H54 (cell line): ENCODE data around the gene LGALS7B.
"Not testable (repeated sequence)": the region's sequence is repeated elsewhere in the genome, so short reads cannot be mapped to it uniquely, and the experiment has no call there.

ENCODE experiments used
- DNase-seq: peaks from one replicate; pipeline ENCODE4 v3.0.0; 2011; ENCODE audit warnings: low spot score, mixed read lengths; ENCODE audit not compliant: insufficient read length
- FAIRE-seq: peaks from 3 replicates; lab custom pipeline; 2011; peaks lifted over from hg19 to GRCh38; lab: Jason Lieb, UNC
- POLR2A ChIP-seq: IDR thresholded peaks from 2 replicates; pipeline ENCODE4 v1.6.1; 2011; ENCODE audit warnings: low read depth, mild to moderate bottlenecking, low read length

LGALS7B gene

GRCh38 chr19:38801359-38802095, 12.5 kb downstream of the LGALS7B start:
- FAIRE-seq (no peak), DNase-seq (no peak)
- no peak for TF ChIP-seq POLR2A

- DNase-seq (no peak), FAIRE-seq (no peak)
- no peak for TF ChIP-seq POLR2A
Measured at GRCh38 chr19:38803543-38803942, 14.5 kb downstream of the LGALS7B start.

GRCh38 chr19:38805180-38805579, 16.2 kb downstream of the LGALS7B start:
- FAIRE-seq (no peak), DNase-seq (no peak)
- TF ChIP-seq POLR2A: no peak

GRCh38 chr19:38806371-38806770, 17.4 kb downstream of the LGALS7B start:
- DNase-seq: no peak
- no peak for FAIRE-seq
- no peak for TF ChIP-seq POLR2A

GRCh38 chr19:38807374-38808098, 18.5 kb downstream of the LGALS7B start:
- DNase-seq, FAIRE-seq: not testable (repeated sequence)

GRCh38 chr19:38808741-38809140, 19.7 kb downstream of the LGALS7B start:
- no peak for TF ChIP-seq POLR2A
- FAIRE-seq: no peak
- no peak for DNase-seq

GRCh38 chr19:38809592-38810252, 20.7 kb downstream of the LGALS7B start:
- DNase-seq: no peak
- FAIRE-seq: no peak
- no peak for TF ChIP-seq POLR2A

GRCh38 chr19:38812009-38812840, 23.2 kb downstream of the LGALS7B start:
- no peak for TF ChIP-seq POLR2A
- DNase-seq (no peak), FAIRE-seq (no peak)

- DNase-seq: no peak
- no peak for TF ChIP-seq POLR2A
- FAIRE-seq: no peak
Measured at GRCh38 chr19:38812841-38813320, 23.9 kb downstream of the LGALS7B start, which contains the start of gene LGALS4. LGALS4 (minus strand) TSS chr19:38812945; CDS start chr19:38812886, 59 bp downstream.

- DNase-seq (no peak), FAIRE-seq (no peak)
- no peak for TF ChIP-seq POLR2A
Measured at GRCh38 chr19:38813323-38813722, 24.3 kb downstream of the LGALS7B start.

- DNase-seq, FAIRE-seq: not testable (repeated sequence)
Measured at GRCh38 chr19:38813932-38814331, 24.9 kb downstream of the LGALS7B start.

GRCh38 chr19:38815059-38816001, 26.3 kb downstream of the LGALS7B start:
- FAIRE-seq (no peak), DNase-seq (no peak)
- no peak for TF ChIP-seq POLR2A

- TF ChIP-seq POLR2A: no peak
- DNase-seq (no peak), FAIRE-seq (no peak)
Measured at GRCh38 chr19:38816131-38816750, 27.2 kb downstream of the LGALS7B start.
